HL-60/S4 treated with retinoic acid at 250 ng/mL for 4 days and 3 days (cell line): ENCODE results near the gene THAP7.

Experiments used
- in situ Hi-C: fragments of 300-500 bp; cut with MboI; formaldehyde crosslinking; loops from 2 replicates; pipeline ENCODE4 v1.7.0; 2022; ENCODE audit warnings: low sequenced_read_pairs

THAP7 gene

GRCh38 chr22:20967697-20968211, 34.2 kb downstream of the THAP7 start:
- in situ Hi-C loops = no loop called here

- in situ Hi-C loops = no loop called here
Observed at GRCh38 chr22:20966883-20967696, 34.8 kb downstream of the THAP7 start, which contains the start of gene AIFM3. AIFM3 (plus strand) TSS chr22:20967255; CDS start chr22:20967945, 690 bp downstream.

GRCh38 chr22:20965888-20966855, 35.7 kb downstream of the THAP7 start:
- in situ Hi-C loops = no loop called here

GRCh38 chr22:20965104-20965887, 36.6 kb downstream of the THAP7 start:
- in situ Hi-C loops = no loop called here

- in situ Hi-C loops = no loop called here
Observed at GRCh38 chr22:20964799-20965103, 37.2 kb downstream of the THAP7 start.

- in situ Hi-C loops = no loop called here
Observed at GRCh38 chr22:20964090-20964798, 37.7 kb downstream of the THAP7 start.

GRCh38 chr22:20963201-20964052, 38.5 kb downstream of the THAP7 start:
- in situ Hi-C loops = no loop called here

- in situ Hi-C loops = no loop called here
Observed at GRCh38 chr22:20962491-20962945, 39.4 kb downstream of the THAP7 start.

- in situ Hi-C loops = no loop called here
Observed at GRCh38 chr22:20960609-20961008, 41.3 kb downstream of the THAP7 start.

- in situ Hi-C loops = no loop called here
Observed at GRCh38 chr22:20959578-20960461, 42.1 kb downstream of the THAP7 start.

GRCh38 chr22:20957683-20958431, 44.1 kb downstream of the THAP7 start:
- in situ Hi-C loops = no loop called here

- in situ Hi-C loops = no loop called here
Observed at GRCh38 chr22:20957102-20957682, 44.7 kb downstream of the THAP7 start.

GRCh38 chr22:20956258-20957101, 45.4 kb downstream of the THAP7 start:
- in situ Hi-C loops = no loop called here

- in situ Hi-C loops = no loop called here
Observed at GRCh38 chr22:20955548-20955947, 46.4 kb downstream of the THAP7 start.

- in situ Hi-C loops = no loop called here
Observed at GRCh38 chr22:20953668-20954500, 48.0 kb downstream of the THAP7 start.

GRCh38 chr22:20953342-20953608, 48.6 kb downstream of the THAP7 start:
- in situ Hi-C loops = no loop called here
